Measurements from ENCODE around the gene ZDHHC22.

The ZDHHC22 gene

GRCh38 chr14:77131871-77132486, 9.6 kb downstream of the ZDHHC22 start:
- H3K9ac ChIP-seq (ENCODE audit: low read length) = no peak overlapping the region
- no peak overlapping the region for H2AFZ ChIP-seq (ENCODE audit: low read depth, low read length, severe bottlenecking)
- H3K27ac ChIP-seq (ENCODE audit: low read depth, low read length) = no peak overlapping the region
- H3K79me2 ChIP-seq (ENCODE audit: insufficient read depth, low read length) = no peaks in the 10 kb centered on the region
- H4K20me1 ChIP-seq (ENCODE audit: low read depth, low read length) = no peaks in the 10 kb centered on the region
- no peak overlapping the region for H3K4me2 ChIP-seq (ENCODE audit: low read depth, low read length, poor library complexity, severe bottlenecking)
- no peaks in the 10 kb centered on the region for H3F3A ChIP-seq (ENCODE audit: insufficient read depth)
- no peaks in the 10 kb centered on the region for H3K27me3 ChIP-seq (ENCODE audit: low read length)
- no peaks in the 10 kb centered on the region for H3K9me2 ChIP-seq (replicated peaks; ENCODE audit: insufficient read depth, low read length)
- no peaks in the 10 kb centered on the region for H3K36me3 ChIP-seq (ENCODE audit: low read length)
- H3K9me3 ChIP-seq (ENCODE audit: insufficient read depth, low read length) = no peaks in the 10 kb centered on the region
- TF ChIP-seq, protein P1, sequence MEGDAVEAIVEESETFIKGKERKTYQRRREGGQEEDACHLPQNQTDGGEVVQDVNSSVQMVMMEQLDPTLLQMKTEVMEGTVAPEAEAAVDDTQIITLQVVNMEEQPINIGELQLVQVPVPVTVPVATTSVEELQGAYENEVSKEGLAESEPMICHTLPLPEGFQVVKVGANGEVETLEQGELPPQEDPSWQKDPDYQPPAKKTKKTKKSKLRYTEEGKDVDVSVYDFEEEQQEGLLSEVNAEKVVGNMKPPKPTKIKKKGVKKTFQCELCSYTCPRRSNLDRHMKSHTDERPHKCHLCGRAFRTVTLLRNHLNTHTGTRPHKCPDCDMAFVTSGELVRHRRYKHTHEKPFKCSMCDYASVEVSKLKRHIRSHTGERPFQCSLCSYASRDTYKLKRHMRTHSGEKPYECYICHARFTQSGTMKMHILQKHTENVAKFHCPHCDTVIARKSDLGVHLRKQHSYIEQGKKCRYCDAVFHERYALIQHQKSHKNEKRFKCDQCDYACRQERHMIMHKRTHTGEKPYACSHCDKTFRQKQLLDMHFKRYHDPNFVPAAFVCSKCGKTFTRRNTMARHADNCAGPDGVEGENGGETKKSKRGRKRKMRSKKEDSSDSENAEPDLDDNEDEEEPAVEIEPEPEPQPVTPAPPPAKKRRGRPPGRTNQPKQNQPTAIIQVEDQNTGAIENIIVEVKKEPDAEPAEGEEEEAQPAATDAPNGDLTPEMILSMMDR (IDR thresholded peaks at IDR 0.05; ENCODE audit: insufficient read depth, low read length, poor library complexity, severe bottlenecking) = no peak
- no peak for TF ChIP-seq EZH2phosphoT487 (conservative IDR thresholded peaks at IDR 0.05; ENCODE audit: low read length)
- H3K4me3 ChIP-seq (ENCODE audit: insufficient read depth, low read length, poor library complexity, severe bottlenecking) = no peak overlapping the region

GRCh38 chr14:77131206-77131605, 10.4 kb downstream of the ZDHHC22 start:
- TF ChIP-seq EZH2phosphoT487 (conservative IDR thresholded peaks at IDR 0.05; ENCODE audit: low read length) = no peak
- TF ChIP-seq, protein P1 (IDR thresholded peaks at IDR 0.05; ENCODE audit: insufficient read depth, low read length, poor library complexity, severe bottlenecking) = no peak
- no peak overlapping the region for H3K4me2 ChIP-seq (ENCODE audit: low read depth, low read length, poor library complexity, severe bottlenecking)
- H2AFZ ChIP-seq (ENCODE audit: low read depth, low read length, severe bottlenecking) = no peak overlapping the region
- H3K36me3 ChIP-seq (ENCODE audit: low read length) = no peaks in the 10 kb centered on the region
- no peaks in the 10 kb centered on the region for H3K79me2 ChIP-seq (ENCODE audit: insufficient read depth, low read length)
- no peak overlapping the region for H3K9ac ChIP-seq (ENCODE audit: low read length)
- H3K9me2 ChIP-seq (replicated peaks; ENCODE audit: insufficient read depth, low read length) = no peaks in the 10 kb centered on the region
- no peaks in the 10 kb centered on the region for H3K27me3 ChIP-seq (ENCODE audit: low read length)
- no peaks in the 10 kb centered on the region for H3F3A ChIP-seq (ENCODE audit: insufficient read depth)
- H3K9me3 ChIP-seq (ENCODE audit: insufficient read depth, low read length) = no peaks in the 10 kb centered on the region
- no peak overlapping the region for H3K4me3 ChIP-seq (ENCODE audit: insufficient read depth, low read length, poor library complexity, severe bottlenecking)
- no peaks in the 10 kb centered on the region for H4K20me1 ChIP-seq (ENCODE audit: low read depth, low read length)
- H3K27ac ChIP-seq (ENCODE audit: low read depth, low read length) = no peak overlapping the region

GRCh38 chr14:77130386-77130785, 11.2 kb downstream of the ZDHHC22 start:
- H3K27me3 ChIP-seq (ENCODE audit: low read length) = no peaks in the 10 kb centered on the region
- H3K36me3 ChIP-seq (ENCODE audit: low read length) = no peaks in the 10 kb centered on the region
- H3K9me3 ChIP-seq (ENCODE audit: insufficient read depth, low read length) = no peaks in the 10 kb centered on the region
- no peak overlapping the region for H2AFZ ChIP-seq (ENCODE audit: low read depth, low read length, severe bottlenecking)
- H3K4me3 ChIP-seq (ENCODE audit: insufficient read depth, low read length, poor library complexity, severe bottlenecking) = no peak overlapping the region
- no peak overlapping the region for H3K27ac ChIP-seq (ENCODE audit: low read depth, low read length)
- TF ChIP-seq, protein P1 (IDR thresholded peaks at IDR 0.05; ENCODE audit: insufficient read depth, low read length, poor library complexity, severe bottlenecking) = no peak
- TF ChIP-seq EZH2phosphoT487 (conservative IDR thresholded peaks at IDR 0.05; ENCODE audit: low read length) = no peak
- no peaks in the 10 kb centered on the region for H3K79me2 ChIP-seq (ENCODE audit: insufficient read depth, low read length)
- no peak overlapping the region for H3K4me2 ChIP-seq (ENCODE audit: low read depth, low read length, poor library complexity, severe bottlenecking)
- no peaks in the 10 kb centered on the region for H3F3A ChIP-seq (ENCODE audit: insufficient read depth)
- H3K9me2 ChIP-seq (replicated peaks; ENCODE audit: insufficient read depth, low read length) = no peaks in the 10 kb centered on the region
- no peaks in the 10 kb centered on the region for H4K20me1 ChIP-seq (ENCODE audit: low read depth, low read length)
- H3K9ac ChIP-seq (ENCODE audit: low read length) = no peak overlapping the region
